GM19351 (cell line): ENCODE data around the gene ERBB3.

Experiments used
- ATAC-seq: cut with Tn5 transposase; IDR thresholded peaks from one replicate; pipeline ENCODE4 v1.9.1; 2021; ENCODE audit warnings: mild to moderate bottlenecking, moderate library complexity; ENCODE audit not compliant: unreplicated experiment

The ERBB3 gene

GRCh38 chr12:56129942-56130495 is 50.1 kb downstream of the ERBB3 start:
- ATAC-seq = no peak

GRCh38 chr12:56130876-56131275 is 50.9 kb downstream of the ERBB3 start:
- ATAC-seq = no peak

- no peak for ATAC-seq
Observed at GRCh38 chr12:56134897-56135296, 54.9 kb downstream of the ERBB3 start.

GRCh38 chr12:56137853-56138571 is 58.0 kb downstream of the ERBB3 start:
- no peak for ATAC-seq

- no peak for ATAC-seq
Observed at GRCh38 chr12:56141946-56142784, 62.2 kb downstream of the ERBB3 start.

GRCh38 chr12:56143217-56143616 is 63.3 kb downstream of the ERBB3 start:
- no peak for ATAC-seq

GRCh38 chr12:56143870-56144269 is 63.9 kb downstream of the ERBB3 start:
- no peak for ATAC-seq

- no peak for ATAC-seq
Observed at GRCh38 chr12:56145217-56145616, 65.3 kb downstream of the ERBB3 start.

- ATAC-seq = no peak
Observed at GRCh38 chr12:56146492-56147460, 66.8 kb downstream of the ERBB3 start.

GRCh38 chr12:56150563-56150962 is 70.6 kb downstream of the ERBB3 start:
- ATAC-seq = no peak

- ATAC-seq = peak; percentile 60
Observed at GRCh38 chr12:56151672-56152131, 71.7 kb downstream of the ERBB3 start.

GRCh38 chr12:56152132-56152755 is 72.3 kb downstream of the ERBB3 start, which contains the start of gene MYL6B:
TSS of gene MYL6B (plus strand) at chr12:56152587. CDS start at chr12:56153919, 1,332 bp downstream.
- peak; percentile 87 for ATAC-seq
